Measurements from ENCODE around the gene KIRREL1.

The KIRREL1 gene

GRCh38 chr1:157993147-157993917 is at the start of gene KIRREL1:
Gene KIRREL1 (plus strand): TSS chr1:157993645. CDS start chr1:157993677, 32 bp downstream.
- no peak for DNase-seq (ENCODE audit: low read depth)

DNA sequence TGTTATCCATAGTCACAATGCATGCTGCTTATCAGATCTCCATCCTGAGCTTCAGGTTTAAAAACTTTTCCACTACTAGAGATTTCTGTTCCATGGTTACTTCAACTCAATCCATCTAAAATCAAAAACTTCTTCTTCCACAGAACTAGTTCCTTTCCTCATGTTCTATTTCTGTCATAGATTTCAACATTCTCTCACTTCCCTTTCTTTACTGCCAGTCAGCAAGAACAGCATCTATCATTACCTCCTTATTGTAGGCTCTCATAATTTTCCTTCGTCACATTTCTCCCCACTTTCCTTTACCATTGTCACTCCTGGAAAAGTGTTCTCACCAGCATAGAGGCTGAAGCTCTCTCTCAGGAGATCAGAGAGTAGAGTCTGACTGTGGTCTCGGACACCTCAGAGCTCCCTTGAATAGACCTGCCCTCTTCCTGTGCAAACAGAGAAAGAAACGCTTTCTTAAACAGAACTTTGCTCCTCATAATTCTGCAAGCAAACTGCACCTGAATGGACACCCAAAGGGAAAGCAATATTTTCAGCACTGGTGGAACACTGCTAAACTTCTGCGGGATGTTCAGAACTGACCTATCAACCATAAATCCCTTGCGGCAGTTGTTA is 48.7 kb upstream of the KIRREL1 start:
- no peak for DNase-seq (ENCODE audit: low read depth)

DNA sequence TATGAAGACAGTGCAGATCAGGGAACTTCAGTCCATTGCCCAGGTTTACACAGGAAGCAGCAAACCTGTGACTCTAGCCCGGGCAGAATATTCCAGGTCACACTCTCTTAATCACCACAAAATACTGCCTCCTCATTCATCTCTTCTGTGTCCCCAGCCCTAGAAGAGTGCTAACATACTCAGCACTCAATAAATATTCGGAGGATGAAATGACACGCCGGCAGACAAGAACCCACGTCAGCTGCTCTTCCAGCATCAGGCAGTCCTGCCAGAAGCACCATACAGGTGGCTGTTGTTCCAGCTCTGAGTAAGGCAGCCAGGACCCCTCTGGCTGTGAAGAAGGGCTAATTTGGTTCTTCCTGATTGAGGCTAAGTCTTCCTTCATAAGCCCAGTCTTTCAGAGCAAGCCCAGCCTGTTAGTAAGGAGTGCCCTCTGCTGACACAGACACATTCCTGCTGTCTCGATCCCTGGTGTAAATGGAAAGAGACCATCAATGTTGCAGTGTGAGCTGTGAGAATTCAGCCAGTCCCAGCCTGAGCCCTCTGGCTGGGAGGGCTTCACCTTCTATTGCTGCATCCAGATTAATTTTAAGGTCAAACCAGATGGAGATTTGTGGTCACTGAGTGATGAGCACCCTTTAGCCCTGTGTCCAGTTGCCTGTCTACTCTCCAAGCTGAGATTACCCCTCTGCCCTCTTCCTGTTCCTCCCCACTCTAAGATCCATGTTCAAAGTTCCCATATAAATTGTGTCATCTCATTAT is 45.0 kb upstream of the KIRREL1 start:
- DNase-seq (ENCODE audit: low read depth) = no peak

GRCh38 chr1:157949074-157949354 is 44.4 kb upstream of the KIRREL1 start:
- no peak for DNase-seq (ENCODE audit: low read depth)

DNA sequence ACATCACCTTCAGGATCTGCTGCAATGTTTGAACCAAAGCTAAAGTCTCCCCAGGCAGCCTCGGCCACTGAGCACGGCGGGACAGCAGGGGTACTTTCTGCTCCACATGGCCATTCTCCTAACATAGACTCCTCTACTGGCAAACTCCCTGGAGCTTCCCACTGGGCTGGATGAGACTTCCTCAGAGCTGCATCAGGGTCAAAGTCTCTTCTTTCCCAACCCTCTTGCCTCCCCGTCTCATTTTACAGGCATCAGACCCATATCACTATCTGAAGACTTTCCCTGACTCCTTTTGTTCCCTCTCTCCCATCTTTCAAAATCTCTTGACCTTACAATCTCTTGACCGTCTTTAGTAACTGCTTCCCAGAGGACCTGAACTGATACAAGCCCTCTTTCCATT is 42.2 kb upstream of the KIRREL1 start:
- no peak for DNase-seq (ENCODE audit: low read depth)

GRCh38 chr1:157952601-157953000 is 40.8 kb upstream of the KIRREL1 start:
- DNase-seq (ENCODE audit: low read depth) = no peak

DNA sequence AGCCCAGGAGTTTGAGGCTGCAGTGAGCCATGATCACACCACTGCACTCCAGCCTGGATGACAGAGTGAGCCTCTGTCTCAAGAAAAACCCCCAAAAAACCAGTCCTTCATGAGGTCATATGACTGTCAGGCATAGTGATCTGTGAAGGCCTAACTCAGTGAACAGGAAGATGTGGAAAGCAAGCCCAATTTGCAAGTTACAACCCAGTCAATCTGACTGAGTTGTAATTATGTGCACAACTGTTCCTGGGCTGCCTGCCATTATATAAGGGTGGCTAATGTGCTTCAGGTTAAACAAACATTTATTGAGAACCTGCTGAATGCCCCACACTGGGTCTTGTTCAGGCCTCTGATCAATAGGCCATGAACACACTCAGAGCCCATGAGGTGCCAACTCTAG is 38.2 kb upstream of the KIRREL1 start:
- DNase-seq (ENCODE audit: low read depth) = no peak

- no peak for DNase-seq (ENCODE audit: low read depth)
These were observed 37.6 kb upstream of the KIRREL1 start for GRCh38 chr1:157955857-157956256.

GRCh38 chr1:157956732-157957131 is 36.7 kb upstream of the KIRREL1 start:
- DNase-seq (ENCODE audit: low read depth) = no peak

DNA sequence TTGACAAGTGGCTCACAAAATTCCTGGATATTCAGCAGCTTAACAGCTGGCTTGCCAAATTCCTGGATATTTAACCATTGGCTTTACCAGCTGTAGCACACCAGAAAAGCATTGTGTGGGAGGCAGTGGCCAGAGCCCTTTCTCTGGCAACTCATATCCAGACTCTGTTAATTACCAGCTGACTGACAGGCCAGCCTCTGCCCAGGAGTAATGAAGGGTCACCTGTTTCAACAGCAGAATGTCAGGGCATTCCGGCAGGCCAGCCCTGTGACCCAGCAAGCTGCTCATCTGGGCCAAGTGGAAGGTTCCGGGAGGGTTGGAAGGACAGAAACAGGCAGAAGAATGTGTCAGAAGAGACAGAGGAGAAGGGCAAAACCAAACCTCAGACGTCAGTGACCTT is 35.2 kb upstream of the KIRREL1 start:
- no peak for DNase-seq (ENCODE audit: low read depth)

- no peak for DNase-seq (ENCODE audit: low read depth)
These were observed 33.7 kb upstream of the KIRREL1 start for GRCh38 chr1:157959750-157960149.

DNA sequence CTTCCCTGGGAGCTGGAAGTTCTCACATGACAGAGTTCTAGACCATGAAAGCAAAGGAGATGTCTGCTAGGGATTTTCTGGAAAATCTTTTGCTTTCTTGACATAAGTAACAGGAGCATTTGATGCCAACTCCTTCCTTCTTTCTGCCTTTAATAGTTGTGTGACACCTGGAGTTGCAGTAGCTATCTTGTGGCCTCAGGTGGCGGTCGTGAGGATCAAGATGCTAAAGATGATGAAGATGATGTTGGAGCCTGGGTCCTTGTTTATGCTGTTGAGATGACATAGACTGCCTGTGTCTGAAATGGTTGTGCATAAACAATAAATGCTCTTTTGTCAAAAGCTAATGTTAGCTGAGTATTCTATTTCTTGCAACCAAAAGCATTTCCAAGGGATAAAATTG is 32.7 kb upstream of the KIRREL1 start:
- no peak for DNase-seq (ENCODE audit: low read depth)

- no peak for DNase-seq (ENCODE audit: low read depth)
These were observed 31.4 kb upstream of the KIRREL1 start for GRCh38 chr1:157961805-157962762.

DNA sequence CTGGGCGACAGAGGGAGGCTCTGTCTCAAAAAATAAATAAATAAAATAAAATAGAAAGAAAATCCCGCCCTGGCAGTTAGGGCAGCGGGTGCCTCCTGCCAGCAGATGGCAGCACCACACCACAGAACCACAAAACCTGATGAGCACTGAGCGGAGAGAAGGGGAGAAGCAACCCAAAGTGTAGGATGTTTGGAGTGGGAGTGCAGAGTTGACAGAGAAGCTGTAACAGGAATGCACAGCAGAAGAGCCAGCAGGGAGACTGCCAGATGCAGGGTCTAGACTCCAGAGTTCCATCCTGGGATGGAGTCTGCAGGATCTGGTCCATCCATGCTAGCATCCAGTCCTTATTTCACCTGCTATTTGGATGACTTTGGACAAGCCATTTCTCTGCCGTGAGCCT is 29.7 kb upstream of the KIRREL1 start:
- DNase-seq (ENCODE audit: low read depth) = peak; percentile 13

DNA sequence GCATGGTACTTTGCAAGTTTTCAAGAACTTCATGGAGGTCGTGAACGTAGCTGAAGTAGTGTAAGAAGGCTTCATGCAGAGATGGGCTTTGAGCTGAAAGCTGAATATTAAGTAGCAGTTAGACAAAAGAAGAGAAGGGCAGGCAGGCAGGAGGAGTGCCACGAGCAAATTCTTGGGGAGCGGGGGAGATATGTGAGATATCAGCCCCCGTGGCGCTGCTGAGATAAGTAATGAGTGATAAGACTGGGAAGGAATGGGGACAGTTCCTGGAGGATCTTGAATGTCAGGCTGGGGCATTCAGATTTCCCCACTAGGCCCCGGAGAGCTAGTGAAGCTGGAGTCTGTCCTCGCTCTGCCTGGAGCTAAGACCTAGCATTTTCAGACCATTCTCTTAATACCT is 27.9 kb upstream of the KIRREL1 start:
- no peak for DNase-seq (ENCODE audit: low read depth)

DNA sequence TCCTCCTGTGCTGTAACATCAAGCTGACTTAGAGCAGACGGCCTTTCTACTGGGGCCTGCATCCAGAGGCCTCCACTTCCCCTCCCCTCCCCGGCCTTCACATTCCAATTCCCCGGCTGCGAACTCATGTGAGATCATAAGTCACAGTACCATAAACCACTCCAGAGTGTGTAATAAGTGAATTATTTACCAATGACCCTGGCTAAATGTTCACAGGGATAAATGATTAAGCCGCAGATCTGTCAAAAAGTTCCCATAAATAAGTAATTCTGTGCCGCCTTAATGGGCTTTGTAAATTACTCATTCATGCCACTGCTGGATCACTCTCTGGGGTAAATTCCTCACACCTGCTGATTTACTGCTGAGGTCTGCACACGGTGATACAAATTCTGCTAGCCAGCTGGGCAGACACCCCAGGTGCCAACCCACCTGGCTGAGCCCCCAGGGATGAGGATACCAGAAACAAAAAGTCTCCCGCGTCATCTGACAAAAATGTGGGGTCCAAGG is 27.4 kb upstream of the KIRREL1 start:
- no peak for DNase-seq (ENCODE audit: low read depth)

- DNase-seq (ENCODE audit: low read depth) = no peak
These were observed 26.2 kb upstream of the KIRREL1 start for GRCh38 chr1:157967205-157967604.

- no peak for DNase-seq (ENCODE audit: low read depth)
These were observed 24.9 kb upstream of the KIRREL1 start for GRCh38 chr1:157968508-157968907.

DNA sequence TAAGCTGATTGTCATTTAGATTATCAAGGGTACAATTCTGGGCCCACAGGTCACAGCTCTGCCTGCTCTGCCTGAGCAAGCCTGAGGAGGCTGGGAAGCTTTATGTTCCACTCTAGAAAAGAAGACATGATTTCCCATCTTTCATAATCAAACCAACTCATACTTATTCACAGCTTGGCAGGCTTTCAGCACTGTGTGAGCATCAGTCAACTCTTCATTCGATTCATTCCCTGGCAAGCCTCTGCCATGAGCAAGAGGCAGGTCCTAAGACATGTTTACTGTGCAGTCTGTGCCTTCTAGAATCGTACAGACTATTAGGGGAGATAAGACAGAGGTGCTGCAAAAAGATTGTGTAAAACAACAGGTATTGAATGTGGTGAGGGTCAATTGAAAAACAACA is 24.5 kb upstream of the KIRREL1 start:
- no peak for DNase-seq (ENCODE audit: low read depth)

DNA sequence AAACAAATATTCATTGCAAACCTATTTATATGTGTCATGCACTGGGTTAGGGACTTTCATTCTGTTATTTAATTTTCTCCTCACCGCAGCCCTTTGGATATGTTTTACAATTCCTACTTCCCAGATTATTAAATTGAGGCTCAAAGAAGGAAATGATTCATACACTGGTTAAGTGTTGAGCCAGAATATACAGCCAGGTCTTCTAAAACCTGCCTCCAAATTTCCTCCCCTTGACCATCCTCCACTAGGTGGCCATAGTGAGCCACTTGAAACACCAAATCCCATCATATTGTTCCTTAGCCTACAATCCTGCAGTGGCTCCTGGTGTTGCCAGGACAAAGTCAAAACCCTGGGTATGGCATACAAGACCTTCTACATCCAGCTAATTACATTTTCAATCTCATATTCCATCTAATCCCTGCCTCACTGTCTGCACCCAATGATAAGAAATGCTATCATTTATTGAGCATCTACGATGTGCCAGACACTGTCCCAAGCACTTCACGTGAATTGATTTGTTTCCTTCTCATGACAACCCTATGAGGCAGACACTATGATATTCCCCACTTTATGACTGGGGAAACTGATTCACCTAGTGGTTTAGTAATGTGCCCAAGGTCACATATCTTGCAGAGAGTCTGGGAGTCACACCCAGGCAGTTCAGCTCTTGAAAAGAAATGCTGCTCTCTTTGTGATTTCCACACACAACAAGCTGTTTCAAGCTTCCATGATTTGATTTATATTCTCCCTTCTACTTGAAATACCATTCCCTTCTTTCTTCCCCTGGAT is 23.6 kb upstream of the KIRREL1 start:
- DNase-seq (ENCODE audit: low read depth) = no peak

DNA sequence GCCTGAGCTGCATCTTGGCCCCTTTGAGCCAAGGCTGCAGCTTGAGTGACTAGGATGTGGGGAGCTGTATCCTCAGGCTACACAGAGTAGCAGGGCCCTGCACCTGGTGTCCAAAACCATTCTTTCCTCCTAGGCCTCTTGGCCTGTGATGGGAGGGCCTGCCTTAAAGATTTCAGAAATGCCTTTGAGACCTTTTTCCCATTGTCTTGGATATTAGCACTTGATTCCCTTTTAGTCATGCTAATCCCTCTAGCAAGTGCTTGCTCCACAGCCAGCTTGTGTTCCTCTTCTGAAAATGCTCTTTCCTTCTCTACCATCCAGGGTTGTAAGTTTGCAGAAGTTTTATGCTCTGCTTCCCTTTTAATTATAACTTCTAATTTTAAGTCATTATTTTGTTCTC is 21.7 kb upstream of the KIRREL1 start:
- no peak for DNase-seq (ENCODE audit: low read depth)
